Spinal cord (tissue), 10 donors: ENCODE results near the gene GALNT11. TPM values are rescaled to one million over a fixed set of nuclear protein-coding genes. Genes with fewer than 3 reads are reported as not detected.
"Not testable (repeated sequence)": the region's sequence is repeated elsewhere in the genome, so short reads cannot be mapped to it uniquely, and the experiment has no call there.

ENCODE experiments used
- DNase-seq, 6 donors: peaks; one replicate each; pipeline versions ENCODE4 v3.0.0 to v3.0.0-alpha.2; 2013 to 2015; ENCODE audit warnings: low spot score in 6 of 6, low read depth in 4 of 6
- H3K27ac ChIP-seq: one replicate; pipeline ENCODE4 v1.5.1; 2013; ENCODE audit warnings: low read depth, low read length, control low read depth
- H3K27me3 ChIP-seq: one replicate; pipeline ENCODE4 v1.6.1; 2013; ENCODE audit warnings: low read length; ENCODE audit not compliant: control insufficient read depth, insufficient read depth
- H3K36me3 ChIP-seq: one replicate; pipeline ENCODE4 v1.6.1; 2013; ENCODE audit warnings: low read length; ENCODE audit not compliant: control insufficient read depth, insufficient read depth
- H3K4me1 ChIP-seq: one replicate; pipeline ENCODE4 v1.6.1; 2013; ENCODE audit warnings: low read length; ENCODE audit not compliant: control insufficient read depth, insufficient read depth
- H3K4me3 ChIP-seq: one replicate; pipeline ENCODE4 v1.5.1; 2013; ENCODE audit warnings: low read depth, low read length, control low read depth
- H3K9me3 ChIP-seq: one replicate; pipeline ENCODE4 v1.6.1; 2013; ENCODE audit warnings: low read length; ENCODE audit not compliant: control insufficient read depth, insufficient read depth
- WGBS: methylation state at CpG from one replicate; pipeline ENCODE4 v1.1.5; 2013; ENCODE audit warnings: missing lambda C conversion rate; ENCODE audit not compliant: insufficient coverage; 5-methylcytosine and 5-hydroxymethylcytosine counted together
- polyA plus RNA-seq, 2 donors: library from polyadenylated mRNA; unstranded; fragments of 120-200 nt; gene quantifications; one replicate each; pipeline ENCODE4 v1.2.1, GENCODE V29; 2013; ENCODE audit not compliant: insufficient read length in 2 of 2
- total RNA-seq, 2 donors: library from RNA; depleted of rRNA in 1 of 2; stranded (reverse); fragments of 120-200 nt in 1 of 2; fragments of >200 nt in 1 of 2; gene quantifications; one replicate each; pipeline versions ENCODE4 v1.2.3 to v1.2.4, GENCODE V29; 2013 to 2014
- donor health status: healthy.

The GALNT11 gene
- total and polyA plus RNA-seq, 4 donors: 61.5 to 139 (median 68.8) TPM

DNA sequence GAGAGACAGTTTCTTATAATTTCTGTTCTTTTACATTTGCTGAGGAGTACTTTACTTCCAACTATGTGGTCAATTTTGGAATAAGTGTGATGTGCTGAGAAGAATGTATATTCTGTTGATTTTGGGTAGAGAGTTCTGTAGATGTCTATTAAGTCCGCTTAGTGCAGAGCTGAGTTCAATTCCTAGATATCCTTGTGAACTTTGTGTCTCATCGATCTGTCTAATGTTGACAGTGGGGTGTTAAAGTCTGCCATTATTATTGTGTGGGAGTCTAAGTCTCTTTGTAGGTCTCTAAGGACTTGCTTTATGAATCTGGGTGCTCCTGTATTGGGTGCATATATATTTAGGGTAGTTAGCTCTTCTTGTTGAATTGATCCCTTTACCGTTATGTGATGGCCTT lies 38.3 kb downstream of the GALNT11 start:
- 100% methylated on average over 2 of the region's 3 CpGs for WGBS
- H3K9me3 ChIP-seq, H3K27me3 ChIP-seq, H3K36me3 ChIP-seq, H3K4me3 ChIP-seq, H3K4me1 ChIP-seq, H3K27ac ChIP-seq, DNase-seq: not testable (repeated sequence)

DNA sequence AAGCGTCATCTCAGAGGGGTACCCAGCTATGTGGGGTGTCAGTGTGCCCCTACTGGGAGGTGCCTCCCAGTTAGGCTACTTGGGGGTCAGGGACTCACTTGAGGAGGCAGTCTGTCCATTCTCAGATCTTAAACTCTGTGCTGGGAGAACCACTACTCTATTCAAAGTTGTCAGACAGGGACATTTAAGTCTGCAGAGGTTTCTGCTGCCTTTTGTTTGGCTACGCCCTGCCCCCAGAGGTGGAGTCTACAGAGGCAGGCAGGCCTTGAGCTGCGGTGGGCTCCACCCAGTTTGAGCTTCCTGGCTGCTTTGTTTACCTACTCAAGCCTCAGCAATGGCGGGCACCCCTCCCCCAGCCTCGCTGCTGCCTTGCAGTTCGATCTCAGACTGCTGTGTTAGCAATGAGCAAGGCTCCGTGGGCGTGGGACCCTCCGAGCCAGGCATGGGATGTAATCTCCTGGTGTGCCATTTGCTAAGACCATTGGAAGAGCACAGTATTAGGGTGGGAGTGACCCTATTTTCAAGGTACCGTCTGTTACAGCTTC lies 40.4 kb downstream of the GALNT11 start:
- H3K36me3 ChIP-seq, H3K9me3 ChIP-seq, H3K4me3 ChIP-seq, DNase-seq, H3K27me3 ChIP-seq, H3K4me1 ChIP-seq, H3K27ac ChIP-seq: not testable (repeated sequence)
- WGBS: 91% methylated on average over 7 of the region's 10 CpGs

DNA sequence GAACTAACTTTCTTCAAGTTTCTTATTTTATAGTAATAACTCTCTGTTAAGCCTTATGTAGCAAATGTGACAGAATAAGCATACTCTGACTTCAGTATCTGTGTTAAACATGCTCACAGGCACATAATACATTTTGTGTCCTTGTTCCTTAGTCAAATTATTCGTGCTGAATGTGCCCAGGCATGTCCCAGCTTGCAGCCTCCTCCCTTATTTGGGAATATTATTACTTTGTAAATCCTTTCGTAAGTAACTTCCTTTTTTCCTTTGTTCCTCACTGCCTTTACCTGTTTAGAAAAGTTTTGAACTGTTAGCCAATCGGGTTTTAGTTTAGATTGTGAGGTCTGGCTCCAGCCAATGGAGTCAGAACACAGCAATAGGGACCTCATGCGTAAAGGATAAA lies 46.9 kb downstream of the GALNT11 start:
- Histone ChIP-seq H3K27me3 (no peaks in the 10 kb centered on the region), H3K9me3 (no peaks in the 10 kb centered on the region), H3K4me3 (no peak overlapping the region), H3K27ac (no peak overlapping the region), H3K4me1 (peaks cover 7% of the 10 kb centered on the region), H3K36me3 (no peaks in the 10 kb centered on the region)
- no peak for DNase-seq
- WGBS: 100% methylated on average over 1 of the region's 4 CpGs

DNA sequence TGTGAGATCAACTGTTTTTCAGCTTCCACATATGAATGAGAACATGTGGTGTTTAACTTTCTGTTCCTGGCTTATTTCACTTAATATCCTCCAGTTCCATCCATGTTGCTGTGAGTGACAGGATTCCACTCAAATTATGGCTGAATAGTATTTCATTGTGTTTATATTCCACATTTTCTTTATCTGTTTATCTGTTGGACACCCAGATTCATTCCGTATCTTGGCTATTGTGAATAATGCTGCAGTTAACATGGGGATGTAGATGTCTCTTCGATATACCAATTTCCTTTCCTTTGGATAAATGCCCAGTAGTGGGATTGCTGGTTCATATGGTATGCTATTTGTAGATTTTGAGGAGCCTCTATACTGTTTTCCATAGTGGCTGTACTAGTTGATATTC lies 47.9 kb downstream of the GALNT11 start:
- no peak overlapping the region for H3K27ac ChIP-seq
- WGBS: no CpG with 5 or more reads among the region's 2 CpGs
- no peaks in the 10 kb centered on the region for H3K9me3 ChIP-seq

DNA sequence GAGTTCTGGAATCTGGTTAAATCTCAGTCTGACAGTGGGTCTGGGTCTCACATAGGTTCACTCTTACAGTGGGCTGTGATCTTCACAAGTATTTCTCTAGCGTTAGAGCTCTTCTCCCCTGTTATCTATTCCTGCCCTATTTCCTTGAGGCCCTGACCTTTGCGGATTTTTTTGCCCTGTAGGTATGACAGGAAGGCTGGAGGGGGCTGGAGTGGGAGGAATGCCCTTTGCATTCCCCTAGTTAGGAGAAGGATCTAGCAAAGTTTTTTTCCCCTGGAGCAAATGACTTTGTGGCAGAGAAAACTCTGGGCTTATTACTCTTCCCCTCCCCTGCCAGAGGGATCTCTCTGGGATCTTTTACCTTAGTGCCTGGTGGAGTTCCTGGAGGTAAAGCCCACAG lies 49.2 kb downstream of the GALNT11 start:
- Histone ChIP-seq H3K9me3 (no peaks in the 10 kb centered on the region), H3K36me3 (no peaks in the 10 kb centered on the region), H3K27me3 (no peaks in the 10 kb centered on the region), H3K27ac (no peak overlapping the region), H3K4me3 (no peak overlapping the region), H3K4me1 (peaks cover 7% of the 10 kb centered on the region)
- WGBS: no CpG with 5 or more reads among the region's 2 CpGs
- DNase-seq: no peak

More for the DNA sequence above, 47.9 kb downstream of the GALNT11 start:
- Histone ChIP-seq H3K36me3 (no peaks in the 10 kb centered on the region), H3K4me1 (peaks cover 7% of the 10 kb centered on the region), H3K4me3 (no peak overlapping the region), H3K27me3 (no peaks in the 10 kb centered on the region)
- DNase-seq: no peak

DNA sequence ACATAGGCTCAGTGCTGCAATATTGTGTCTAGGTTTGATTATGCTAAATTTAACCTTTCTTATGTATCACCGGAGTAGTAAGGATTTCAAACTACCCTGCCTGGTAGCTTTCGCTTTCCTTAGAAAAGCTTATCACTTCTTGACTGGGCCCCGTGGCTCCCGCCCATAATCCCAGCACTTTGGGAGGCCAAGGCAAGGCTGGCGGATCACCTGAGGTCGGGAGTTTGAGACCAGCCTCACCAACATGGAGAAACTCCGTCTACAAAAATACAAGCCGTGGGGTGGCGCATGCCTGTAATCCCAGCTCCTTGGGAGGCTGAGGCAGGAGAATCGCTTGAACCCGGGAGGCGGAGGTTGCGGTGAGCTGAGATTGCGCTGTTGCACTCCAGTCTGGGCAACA lies 49.9 kb downstream of the GALNT11 start:
- H3K9me3 ChIP-seq, H3K36me3 ChIP-seq, H3K27ac ChIP-seq, DNase-seq, H3K4me1 ChIP-seq, H3K27me3 ChIP-seq, H3K4me3 ChIP-seq: not testable (repeated sequence)
- WGBS: 97% methylated on average over 8 of the region's 14 CpGs

DNA sequence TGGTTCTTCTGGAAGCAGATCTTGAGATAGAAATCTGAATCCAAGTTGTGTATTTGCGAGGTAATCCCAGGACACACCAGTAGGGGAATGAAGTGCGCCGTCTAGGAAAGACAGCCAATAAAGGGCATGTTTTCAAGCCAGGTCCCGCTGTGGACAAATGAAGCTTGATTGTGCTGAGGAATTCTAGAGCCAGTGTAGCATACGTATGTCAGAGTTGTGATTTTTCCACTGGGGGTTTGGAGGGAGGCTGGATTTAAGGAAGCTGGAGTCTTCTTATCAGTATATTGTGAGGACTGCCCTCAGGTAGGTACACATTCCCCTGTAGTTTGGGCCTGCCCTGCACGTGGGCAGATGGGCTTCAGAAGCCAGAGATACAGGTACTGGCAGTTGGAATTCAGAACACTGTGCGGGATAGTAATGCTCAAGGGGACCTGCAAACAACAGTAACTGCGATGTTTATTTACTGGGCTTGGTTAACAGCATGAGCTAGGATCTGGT lies 50.9 kb downstream of the GALNT11 start:
- Histone ChIP-seq H3K36me3 (no peaks in the 10 kb centered on the region), H3K4me3 (no peak overlapping the region), H3K27ac (no peak overlapping the region), H3K27me3 (no peaks in the 10 kb centered on the region), H3K9me3 (no peaks in the 10 kb centered on the region), H3K4me1 (peaks cover 7% of the 10 kb centered on the region)
- peak in 2 of 6 donors; percentile 29 to 35 for DNase-seq
- WGBS: 65% methylated on average over 8 of the region's 8 CpGs

DNA sequence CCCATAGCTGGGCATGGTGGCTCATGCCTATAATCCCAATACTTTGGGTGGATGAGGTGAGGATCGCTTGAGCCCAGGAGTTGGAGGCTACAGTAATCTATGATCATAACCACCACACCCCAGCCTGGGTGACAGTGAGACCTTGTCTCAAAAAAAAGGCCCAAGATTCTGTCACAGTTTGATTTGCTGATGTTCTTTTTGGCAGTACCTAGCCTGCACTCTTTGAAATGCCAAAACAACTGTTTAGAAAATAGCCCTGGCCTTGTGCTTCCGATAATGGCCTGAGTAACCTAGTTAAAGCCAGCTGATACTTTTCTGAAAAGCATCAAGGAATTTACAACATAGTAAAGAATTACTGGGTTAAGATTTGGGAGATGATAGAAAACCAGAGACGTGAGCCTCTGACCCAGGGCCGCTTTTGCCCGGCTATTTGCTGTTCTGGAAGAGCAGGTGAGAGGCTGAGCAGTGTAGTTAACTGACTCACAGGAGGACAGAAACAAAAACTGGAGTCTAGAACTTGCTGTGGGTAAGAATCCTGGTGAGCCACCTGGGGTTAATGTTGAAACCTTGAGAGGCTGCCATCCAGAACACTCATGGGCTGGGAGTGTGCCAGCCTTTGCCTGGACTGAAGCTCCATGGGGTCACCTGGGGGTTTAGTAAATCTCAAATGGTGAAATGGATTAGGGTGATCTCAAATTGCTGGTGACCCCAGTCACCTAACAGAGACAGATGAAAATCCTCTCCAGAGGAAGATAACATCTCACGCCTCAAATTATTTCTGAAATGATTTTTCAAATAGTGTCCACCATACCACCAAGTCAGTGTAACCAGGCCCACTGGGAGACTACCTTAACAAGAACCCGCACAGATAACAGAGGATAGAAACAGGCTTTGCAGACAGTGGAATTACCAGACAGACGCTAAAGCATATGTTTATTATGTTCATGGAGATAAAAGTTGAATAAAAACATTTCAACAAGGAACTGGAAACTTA lies 51.8 kb downstream of the GALNT11 start:
- Histone ChIP-seq H3K4me3 (no peak overlapping the region), H3K27me3 (no peaks in the 10 kb centered on the region), H3K9me3 (no peaks in the 10 kb centered on the region), H3K27ac (no peak overlapping the region), H3K36me3 (no peaks in the 10 kb centered on the region), H3K4me1 (peaks cover 7% of the 10 kb centered on the region)
- no peak for DNase-seq
- 87% methylated on average over 3 of the region's 8 CpGs for WGBS

DNA sequence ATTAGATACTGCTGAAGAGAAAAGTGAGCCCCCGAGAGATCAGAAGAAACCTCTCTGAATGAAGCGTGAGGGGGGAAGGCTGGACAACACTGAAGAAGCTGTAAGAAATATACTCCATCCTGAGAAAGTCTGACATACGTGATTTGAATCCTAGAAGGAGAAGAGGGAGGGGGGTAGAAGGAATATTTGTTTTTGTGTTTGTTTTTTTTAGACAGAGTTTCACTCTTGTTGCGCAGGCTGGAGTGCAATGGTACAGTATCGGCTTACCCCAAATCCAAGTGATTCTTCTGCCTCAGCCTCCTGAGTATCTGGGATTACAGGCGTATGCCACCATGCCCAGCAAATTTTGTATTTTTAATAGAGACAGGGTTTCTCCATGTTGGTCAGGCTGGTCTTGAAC lies 52.6 kb downstream of the GALNT11 start:
- Histone ChIP-seq H3K27ac (no peak overlapping the region), H3K4me3 (no peak overlapping the region), H3K27me3 (no peaks in the 10 kb centered on the region), H3K9me3 (no peaks in the 10 kb centered on the region), H3K36me3 (no peaks in the 10 kb centered on the region), H3K4me1 (peaks cover 7% of the 10 kb centered on the region)
- 79% methylated on average over 4 of the region's 6 CpGs for WGBS
- no peak for DNase-seq

DNA sequence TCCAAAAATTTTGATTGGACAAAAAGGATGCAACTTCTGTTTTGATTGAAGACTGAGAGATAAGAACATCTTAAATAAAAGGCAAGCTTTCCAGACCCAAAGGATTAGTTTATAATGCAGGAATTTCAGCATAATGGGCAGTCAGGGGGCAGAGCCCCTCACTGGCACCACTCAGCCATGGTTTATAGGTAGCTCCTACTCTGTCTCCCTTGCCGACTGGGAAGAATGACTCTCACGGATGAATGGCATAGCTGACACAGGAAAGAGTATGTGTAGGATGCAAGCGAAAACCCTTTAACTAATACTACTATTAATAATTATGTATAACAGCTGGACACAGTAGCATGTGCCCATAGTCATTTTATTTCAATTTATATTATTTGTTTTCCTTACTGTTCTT lies 53.3 kb downstream of the GALNT11 start:
- Histone ChIP-seq H3K9me3 (no peaks in the 10 kb centered on the region), H3K4me3 (no peak overlapping the region), H3K27me3 (no peaks in the 10 kb centered on the region), H3K4me1 (peaks cover 7% of the 10 kb centered on the region), H3K36me3 (no peaks in the 10 kb centered on the region), H3K27ac (no peak overlapping the region)
- no CpG with 5 or more reads among the region's 3 CpGs for WGBS
- DNase-seq: peak in 1 of 6 donors; percentile 20
